Mesenchymal stem cell (in vitro differentiated cells and primary cell): ENCODE data around the gene B3GALT2.
A peak's percentile ranks its signal among the peaks of the same experiment; 100 is the strongest.

Source experiments
- DNase-seq: peaks from one replicate; pipeline ENCODE4 v3.0.0-alpha.2; 2013
- H2AFZ ChIP-seq: one replicate; pipeline ENCODE4 v1.6.1; 2013; ENCODE audit warnings: low read depth, mild to moderate bottlenecking, control low read depth, inconsistent platforms, low read length, moderate library complexity
- H2AK5ac ChIP-seq: 2 replicates; pipeline ENCODE4 v1.6.1; 2013; ENCODE audit warnings: low read length, moderate library complexity, mild to moderate bottlenecking, inconsistent platforms; ENCODE audit not compliant: severe bottlenecking
- H2BK120ac ChIP-seq: one replicate; pipeline ENCODE4 v1.6.1; 2013; ENCODE audit warnings: low read depth, mild to moderate bottlenecking, inconsistent platforms, low read length, moderate library complexity
- H2BK12ac ChIP-seq, 2 experiments: one replicate each; pipeline ENCODE4 v1.6.1; 2013; ENCODE audit warnings: inconsistent platforms in 2 of 2, low read length in 2 of 2, mild to moderate bottlenecking in 2 of 2, moderate library complexity in 2 of 2, control low read depth in 1 of 2
- H2BK15ac ChIP-seq: one replicate; pipeline ENCODE4 v1.6.1; 2013; ENCODE audit warnings: mild to moderate bottlenecking, low read depth, inconsistent platforms; ENCODE audit not compliant: poor library complexity, severe bottlenecking
- H2BK5ac ChIP-seq: 2 replicates; pipeline ENCODE4 v1.6.1; 2013; ENCODE audit warnings: low read depth, mild to moderate bottlenecking, low read length, control low read depth, inconsistent platforms; ENCODE audit not compliant: poor library complexity, severe bottlenecking
- H3K14ac ChIP-seq, 2 experiments: one replicate each; pipeline ENCODE4 v1.6.1; 2013; ENCODE audit warnings: inconsistent platforms in 2 of 2, low read length in 2 of 2, control low read depth in 1 of 2, mild to moderate bottlenecking in 1 of 2, moderate library complexity in 1 of 2
- H3K18ac ChIP-seq, 2 experiments: one replicate each; pipeline ENCODE4 v1.6.1; 2013; ENCODE audit warnings: inconsistent platforms in 2 of 2, low read length in 2 of 2, control low read depth in 1 of 2, low read depth in 1 of 2, mild to moderate bottlenecking in 1 of 2
- H3K23ac ChIP-seq, 2 experiments: one replicate each; pipeline ENCODE4 v1.6.1; 2013; ENCODE audit warnings: inconsistent platforms in 2 of 2, low read length in 2 of 2, mild to moderate bottlenecking in 2 of 2, moderate library complexity in 2 of 2, control low read depth in 1 of 2
- H3K27ac ChIP-seq: 2 replicates; pipeline ENCODE4 v1.5.1; 2013; ENCODE audit warnings: mild to moderate bottlenecking, moderate library complexity, low read length, control low read depth, inconsistent platforms; ENCODE audit not compliant: poor library complexity, severe bottlenecking
- H3K27me3 ChIP-seq, 2 experiments: 2 replicates each; pipeline versions ENCODE4 v1.6.1 to v1.7.0; 2013; ENCODE audit warnings: low read length in 2 of 2, mild to moderate bottlenecking in 2 of 2, moderate library complexity in 2 of 2, control low read depth in 1 of 2, inconsistent platforms in 1 of 2; ENCODE audit not compliant: control insufficient read depth in 1 of 2, insufficient read depth in 1 of 2
- H3K36me3 ChIP-seq, 2 experiments: 2 replicates each; pipeline versions ENCODE4 v1.6.1 to v1.7.0; 2013; ENCODE audit warnings: low read length in 2 of 2, control low read depth in 1 of 2, inconsistent platforms in 1 of 2, low read depth in 1 of 2, mild to moderate bottlenecking in 1 of 2; ENCODE audit not compliant: insufficient read depth in 2 of 2, control insufficient read depth in 1 of 2
- H3K4ac ChIP-seq, 2 experiments: one replicate each; pipeline ENCODE4 v1.6.1; 2013; ENCODE audit warnings: inconsistent platforms in 2 of 2, low read length in 2 of 2, mild to moderate bottlenecking in 2 of 2, moderate library complexity in 2 of 2, control low read depth in 1 of 2, low read depth in 1 of 2
- H3K4me1 ChIP-seq: 2 replicates; pipeline ENCODE4 v1.6.1; 2013; ENCODE audit warnings: low read depth, low read length, control low read depth; ENCODE audit not compliant: control insufficient read depth, insufficient read depth
- H3K4me2 ChIP-seq: 2 replicates; pipeline ENCODE4 v1.6.1; 2013; ENCODE audit warnings: low read length, mild to moderate bottlenecking, inconsistent platforms; ENCODE audit not compliant: poor library complexity, severe bottlenecking
- H3K4me3 ChIP-seq, 2 experiments: 2 replicates each; pipeline versions ENCODE4 v1.5.1 to v1.7.0; 2013; ENCODE audit warnings: low read length in 2 of 2, mild to moderate bottlenecking in 2 of 2, control low read depth in 1 of 2, low read depth in 1 of 2; ENCODE audit not compliant: insufficient read depth in 1 of 2
- H3K79me1 ChIP-seq: replicated peaks from 2 replicates; pipeline ENCODE4 v1.6.1; 2013; ENCODE audit warnings: mild to moderate bottlenecking, control low read depth, low read length, inconsistent platforms; ENCODE audit not compliant: poor library complexity, severe bottlenecking
- H3K9ac ChIP-seq: 2 replicates; pipeline ENCODE4 v1.7.0; 2013; ENCODE audit warnings: mild to moderate bottlenecking, low read length, moderate library complexity
- H3K9me3 ChIP-seq: 2 replicates; pipeline ENCODE4 v1.7.0; 2013; ENCODE audit warnings: mild to moderate bottlenecking, low read length; ENCODE audit not compliant: control insufficient read depth
- H4K8ac ChIP-seq: one replicate; pipeline ENCODE4 v1.6.1; 2013; ENCODE audit warnings: inconsistent platforms, mild to moderate bottlenecking, low read length, moderate library complexity
- H4K91ac ChIP-seq: one replicate; pipeline ENCODE4 v1.6.1; 2013; ENCODE audit warnings: mild to moderate bottlenecking, low read length, inconsistent platforms
- WGBS: methylation state at CpG from one replicate; pipeline ENCODE4 v1.1.7; 2013; ENCODE audit warnings: mixed read lengths; 5-methylcytosine and 5-hydroxymethylcytosine counted together

Gene B3GALT2

DNA sequence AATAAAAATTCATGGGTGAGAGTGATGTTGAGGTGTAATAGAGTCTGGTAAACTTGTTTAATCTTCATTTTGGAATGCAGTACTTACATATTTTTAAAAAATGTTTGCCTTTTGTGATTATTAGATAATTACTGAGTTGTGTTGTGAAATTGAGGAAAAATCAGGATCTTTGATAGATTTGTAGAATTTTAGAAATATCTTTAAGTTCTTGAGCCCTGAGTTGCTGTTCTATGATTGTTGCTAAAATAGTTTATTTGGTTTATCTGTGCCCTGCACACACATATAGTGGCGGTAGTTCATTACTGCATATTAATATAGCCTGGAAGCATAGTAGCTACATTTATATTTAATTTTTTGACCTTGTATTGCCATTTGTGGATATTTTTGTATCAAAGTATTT is 1.6 kb downstream of the B3GALT2 start:
- Histone ChIP-seq H2BK12ac (no peak overlapping the region), H3K4me1 (no peaks in the 10 kb centered on the region), H3K4me2 (no peak overlapping the region), H4K91ac (no peak overlapping the region), H4K8ac (no peak overlapping the region), H3K27me3 (no peaks in the 10 kb centered on the region), H3K36me3 (no peaks in the 10 kb centered on the region), H3K9ac (no peak overlapping the region), H2BK5ac (no peak overlapping the region), H2AK5ac (no peak overlapping the region), H3K18ac (no peak overlapping the region), H3K4ac (no peak overlapping the region), H3K79me1 (peaks cover 4% of the 10 kb centered on the region), H2BK120ac (no peak overlapping the region), H2BK15ac (no peak overlapping the region), H3K4me3 (no peak overlapping the region), H2AFZ (no peak overlapping the region), H3K9me3 (no peaks in the 10 kb centered on the region), H3K27ac (no peak overlapping the region), H3K14ac (no peak overlapping the region), H3K23ac (no peak overlapping the region)
- no CpG with 5 or more reads among the region's 1 CpG for WGBS
- no peak for DNase-seq

DNA sequence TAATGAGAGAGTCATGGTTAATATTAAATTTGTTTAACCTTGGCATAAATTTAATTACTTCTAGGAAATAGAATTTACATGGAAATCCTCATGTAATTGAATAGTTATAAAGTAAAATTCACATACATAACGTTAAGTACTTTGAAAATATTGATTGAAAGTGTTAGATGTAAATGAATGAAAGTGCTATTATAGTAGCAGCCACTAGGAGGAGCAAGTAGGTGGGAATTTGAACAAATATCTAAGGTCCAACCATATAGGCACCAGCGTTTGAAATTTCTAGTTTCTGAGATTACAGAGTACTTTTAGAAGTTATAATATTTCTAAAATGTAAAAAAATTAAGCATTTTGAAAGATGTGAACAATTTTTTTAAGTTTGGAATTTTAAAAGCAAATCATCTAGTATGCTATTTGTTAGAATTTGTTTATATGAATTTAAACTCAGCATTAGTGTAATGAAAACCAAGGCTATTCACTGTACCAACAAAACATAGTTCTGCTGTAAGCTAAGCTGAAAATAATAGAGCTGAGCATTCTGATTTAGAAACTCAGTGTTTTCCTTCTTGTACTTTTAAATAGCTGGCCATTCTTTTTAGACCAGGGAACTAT is 3.3 kb downstream of the B3GALT2 start:
- H3K9me3 ChIP-seq, result no peaks in the 10 kb centered on the region
- no peaks in the 10 kb centered on the region for H3K79me1 ChIP-seq
- peak; percentile 65 for DNase-seq
- no peak overlapping the region for H3K4me2 ChIP-seq
- no peak overlapping the region for H2BK15ac ChIP-seq
- H2BK120ac ChIP-seq, result no peak overlapping the region
- H2BK5ac ChIP-seq, result no peak overlapping the region
- H3K36me3 ChIP-seq, result no peaks in the 10 kb centered on the region
- no peak overlapping the region for H4K8ac ChIP-seq
- H3K14ac ChIP-seq, result no peak overlapping the region
- no peak overlapping the region for H3K18ac ChIP-seq
- no peak overlapping the region for H3K27ac ChIP-seq
- no peak overlapping the region for H2BK12ac ChIP-seq
- H3K4me3 ChIP-seq, result no peak overlapping the region
- no peaks in the 10 kb centered on the region for H3K4me1 ChIP-seq
- peak overlapping the region; percentile 44 for H3K9ac ChIP-seq
- no peak overlapping the region for H4K91ac ChIP-seq
- no peak overlapping the region for H3K23ac ChIP-seq
- H2AK5ac ChIP-seq, result no peak overlapping the region
- H2AFZ ChIP-seq, result no peak overlapping the region
- H3K4ac ChIP-seq, result no peak overlapping the region
- H3K27me3 ChIP-seq, result no peaks in the 10 kb centered on the region
- WGBS, result 0% methylated on average over 1 of the region's 2 CpGs

DNA sequence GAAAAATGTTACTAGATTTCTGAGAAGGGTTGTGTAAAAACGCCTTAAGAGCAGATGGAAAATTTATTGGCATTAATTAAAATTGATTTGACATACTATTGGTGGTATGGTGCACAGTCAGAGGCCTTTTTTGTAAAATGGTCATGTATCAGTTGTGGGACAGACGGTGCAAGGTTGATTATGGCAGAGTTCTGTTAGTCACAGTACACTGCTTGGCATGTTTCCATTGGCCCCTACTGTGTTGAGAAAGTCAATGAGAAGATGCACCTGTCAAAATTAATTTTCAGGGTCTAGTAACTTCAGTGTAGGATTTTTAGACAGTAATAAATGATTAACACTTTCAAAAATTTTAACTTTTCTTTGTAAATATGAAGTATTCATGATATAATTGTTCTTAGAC is 4.4 kb downstream of the B3GALT2 start:
- WGBS, result 86% methylated on average over 2 of the region's 2 CpGs
- no peak overlapping the region for H3K14ac ChIP-seq
- no peaks in the 10 kb centered on the region for H3K27me3 ChIP-seq
- H2BK5ac ChIP-seq, result no peak overlapping the region
- H3K4me2 ChIP-seq, result no peak overlapping the region
- no peak overlapping the region for H3K18ac ChIP-seq
- peak overlapping the region; percentile 67 for H3K27ac ChIP-seq
- H3K4me1 ChIP-seq, result no peaks in the 10 kb centered on the region
- H2BK120ac ChIP-seq, result no peak overlapping the region
- H3K4me3 ChIP-seq, result no peak overlapping the region
- H3K9me3 ChIP-seq, result no peaks in the 10 kb centered on the region
- H3K79me1 ChIP-seq, result no peaks in the 10 kb centered on the region
- no peak overlapping the region for H2BK15ac ChIP-seq
- H2AFZ ChIP-seq, result no peak overlapping the region
- no peak overlapping the region for H2BK12ac ChIP-seq
- no peak overlapping the region for H2AK5ac ChIP-seq
- no peaks in the 10 kb centered on the region for H3K36me3 ChIP-seq
- H3K23ac ChIP-seq, result no peak overlapping the region
- no peak overlapping the region for H4K8ac ChIP-seq
- DNase-seq, result no peak
- H4K91ac ChIP-seq, result no peak overlapping the region
- H3K4ac ChIP-seq, result no peak overlapping the region
- peak overlapping the region; percentile 33 for H3K9ac ChIP-seq

DNA sequence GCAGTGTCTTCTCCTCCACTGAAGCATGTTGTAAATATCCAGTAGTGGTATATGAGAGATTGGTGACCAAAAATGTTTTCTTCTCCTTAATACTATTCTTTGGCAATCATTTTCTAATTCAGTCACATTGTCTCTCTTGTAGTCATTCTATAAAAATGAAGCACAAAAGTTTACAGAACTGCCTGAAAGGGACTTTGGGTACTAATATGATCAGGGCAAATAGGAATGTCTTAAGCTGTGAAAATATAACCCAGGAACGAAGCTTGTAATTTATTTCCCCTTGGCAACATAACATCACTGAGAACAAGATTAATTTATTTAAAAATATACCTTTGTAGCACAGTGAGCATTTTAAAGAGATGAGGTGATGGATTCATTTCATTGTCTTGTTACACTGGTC is 4.9 kb downstream of the B3GALT2 start:
- Histone ChIP-seq H2BK15ac (no peak overlapping the region), H2BK12ac (no peak overlapping the region), H3K14ac (no peak overlapping the region), H3K4me3 (no peak overlapping the region), H3K4ac (no peak overlapping the region), H2AK5ac (no peak overlapping the region), H3K27me3 (no peaks in the 10 kb centered on the region), H3K9ac (peak overlapping the region; percentile 33), H3K9me3 (no peaks in the 10 kb centered on the region), H4K91ac (no peak overlapping the region), H4K8ac (no peak overlapping the region), H3K79me1 (peaks cover 3% of the 10 kb centered on the region), H3K4me1 (no peaks in the 10 kb centered on the region), H2BK5ac (no peak overlapping the region), H2AFZ (no peak overlapping the region), H3K23ac (no peak overlapping the region), H3K27ac (peak overlapping the region; percentile 73), H3K36me3 (no peaks in the 10 kb centered on the region), H2BK120ac (no peak overlapping the region), H3K18ac (no peak overlapping the region), H3K4me2 (no peak overlapping the region)
- WGBS, result no CpG with 5 or more reads among the region's 1 CpG
- DNase-seq, result no peak
